WTC11 (cell line): ENCODE measurements around the gene NUP155. TPM values are rescaled to one million over a fixed set of nuclear protein-coding genes. Genes with fewer than 3 reads are reported as not detected.

Experiments
- ATAC-seq: fragments of 200-7000 bp; cut with Tn5 transposase; 2 replicates; pipeline ENCODE4 v1.10.0; 2021; ENCODE audit warnings: mild to moderate bottlenecking, moderate library complexity
- CTCF ChIA-PET: fragments of 300-600 bp; sonication (Branson Sonifier 250); formaldehyde crosslinking; loops from one replicate; lab custom pipeline; 2021; ENCODE audit warnings: antibody characterized with exemption; lab: Charles Lee
- POLR2A ChIA-PET: fragments of 350-600 bp; sonication (Branson Sonifier 250); formaldehyde crosslinking; loops from one replicate; lab custom pipeline; 2021; ENCODE audit warnings: antibody characterized with exemption; lab: Charles Lee
- DNase-seq: peaks from one replicate; pipeline ENCODE4 v3.0.0; 2021; ENCODE audit warnings: low spot score
- H3K27ac Mint-ChIP-seq: 2 replicates; pipeline ENCODE4 v1.8.0; 2021; ENCODE audit warnings: mixed read lengths
- H3K27me3 Mint-ChIP-seq: 2 replicates; pipeline ENCODE4 v1.8.0; 2021; ENCODE audit warnings: low read depth, mild to moderate bottlenecking, moderate library complexity, mixed read lengths
- H3K36me3 Mint-ChIP-seq: 2 replicates; pipeline ENCODE4 v1.8.0; 2021; ENCODE audit warnings: mixed read lengths
- H3K4me1 Mint-ChIP-seq: 2 replicates; pipeline ENCODE4 v1.8.0; 2022; ENCODE audit warnings: mixed read lengths
- H3K4me3 Mint-ChIP-seq: 2 replicates; pipeline ENCODE4 v1.8.0; 2021; ENCODE audit warnings: mild to moderate bottlenecking, moderate library complexity, mixed read lengths
- H3K9me3 Mint-ChIP-seq: 2 replicates; pipeline ENCODE4 v1.8.0; 2021; ENCODE audit warnings: mixed read lengths
- AFF4 ChIP-seq: sonication (generic); formaldehyde crosslinking; IDR thresholded peaks from 2 replicates; pipeline ENCODE4 v1.8.1; 2023; ENCODE audit warnings: mild to moderate bottlenecking, missing genetic modification reagents, borderline replicate concordance
- AR ChIP-seq: fragments of 250-450 bp; sonication (Bioruptor Pico); IDR thresholded peaks from 2 replicates; pipeline ENCODE4 v1.9.0; 2021; ENCODE audit warnings: mild to moderate bottlenecking
- ESRRA ChIP-seq: sonication (generic); formaldehyde crosslinking; IDR thresholded peaks from 2 replicates; pipeline ENCODE4 v1.8.1; 2022; ENCODE audit warnings: mild to moderate bottlenecking, missing genetic modification reagents, borderline replicate concordance
- FOXK1 ChIP-seq: sonication (generic); formaldehyde crosslinking; IDR thresholded peaks from 2 replicates; pipeline ENCODE4 v1.8.0; 2022; ENCODE audit warnings: mild to moderate bottlenecking, moderate library complexity, missing genetic modification reagents
- HMGA2 ChIP-seq: fragments of 250-450 bp; sonication (Bioruptor Pico); IDR thresholded peaks from 2 replicates; pipeline ENCODE4 v1.4.0; 2021; ENCODE audit warnings: mild to moderate bottlenecking, moderate library complexity
- IRF2 ChIP-seq: sonication (generic); formaldehyde crosslinking; IDR thresholded peaks from 2 replicates; pipeline ENCODE4 v1.8.0; 2022; ENCODE audit warnings: low read depth, missing genetic modification reagents, borderline replicate concordance
- MYBL2 ChIP-seq: sonication (generic); formaldehyde crosslinking; IDR thresholded peaks from 2 replicates; pipeline ENCODE4 v1.8.1; 2023; ENCODE audit warnings: mild to moderate bottlenecking, moderate library complexity, missing genetic modification reagents
- NFYB ChIP-seq: sonication (generic); formaldehyde crosslinking; conservative IDR thresholded peaks from 2 replicates; pipeline ENCODE4 v1.8.0; 2022; ENCODE audit warnings: low read depth, missing genetic modification reagents
- SMAD3 ChIP-seq: sonication (generic); formaldehyde crosslinking; IDR thresholded peaks from 2 replicates; pipeline ENCODE4 v1.8.0; 2022; ENCODE audit warnings: missing genetic modification reagents, mild to moderate bottlenecking, borderline replicate concordance
- SMAD4 ChIP-seq: sonication (generic); formaldehyde crosslinking; IDR thresholded peaks from 2 replicates; pipeline ENCODE4 v1.8.0; 2022; ENCODE audit warnings: mild to moderate bottlenecking, missing genetic modification reagents
- STAT6 ChIP-seq: sonication (generic); formaldehyde crosslinking; conservative IDR thresholded peaks from 2 replicates; pipeline ENCODE4 v1.8.1; 2023; ENCODE audit warnings: mild to moderate bottlenecking, low read depth, missing genetic modification reagents, moderate library complexity
- ZBTB21 ChIP-seq: sonication (generic); formaldehyde crosslinking; IDR thresholded peaks from 2 replicates; pipeline ENCODE4 v1.8.1; 2023; ENCODE audit warnings: mild to moderate bottlenecking, missing genetic modification reagents, borderline replicate concordance
- ZNF219 ChIP-seq: sonication (generic); formaldehyde crosslinking; IDR thresholded peaks from 2 replicates; pipeline ENCODE4 v1.8.0; 2023; ENCODE audit warnings: missing genetic modification reagents, mild to moderate bottlenecking, borderline replicate concordance
- ZNF232 ChIP-seq: sonication (generic); formaldehyde crosslinking; IDR thresholded peaks from 2 replicates; pipeline ENCODE4 v1.8.0; 2022; ENCODE audit warnings: mild to moderate bottlenecking, missing genetic modification reagents
- ZNF317 ChIP-seq: sonication (generic); formaldehyde crosslinking; IDR thresholded peaks from 2 replicates; pipeline ENCODE4 v1.8.1; 2023; ENCODE audit warnings: low read depth, mild to moderate bottlenecking, moderate library complexity, missing genetic modification reagents, borderline replicate concordance
- ZNF416 ChIP-seq: fragments of 250-450 bp; sonication (Bioruptor Pico); IDR thresholded peaks from 2 replicates; pipeline ENCODE4 v1.9.0; 2021; ENCODE audit warnings: mild to moderate bottlenecking, inconsistent platforms
- ZNF425 ChIP-seq: fragments of 250-450 bp; sonication (Bioruptor Pico); conservative IDR thresholded peaks from 2 replicates; pipeline ENCODE4 v1.9.0; 2021; ENCODE audit warnings: mild to moderate bottlenecking
- total RNA-seq: library from RNA; stranded (reverse); gene quantifications from 3 replicates; pipeline ENCODE4 v1.2.3, GENCODE V29; 2021

Gene NUP155
- total RNA-seq, 1 experiment from 2014 or later = 92.1 TPM

- TF ChIP-seq STAT6 (CRISPR knock-in tag) (no peak), IRF2 (no peak), FOXK1 (CRISPR knock-in tag) (no peak)
These were observed 54.9 kb downstream of the NUP155 start (continued) for GRCh38 chr5:37316027-37316426.

- H3K4me3 Mint-ChIP-seq = no peak overlapping the region
- ChIA-PET CTCF (no interaction called here), POLR2A (no interaction called here)
- no peaks in the 10 kb centered on the region for H3K9me3 Mint-ChIP-seq
- no peaks in the 10 kb centered on the region for H3K27me3 Mint-ChIP-seq
- H3K27ac Mint-ChIP-seq = no peak overlapping the region
- TF ChIP-seq MYBL2 (CRISPR knock-in tag) = no peak
- TF ChIP-seq ZNF317 (CRISPR knock-in tag) = no peak
- DNase-seq (no peak), ATAC-seq (no peak)
- no peaks in the 10 kb centered on the region for H3K4me1 Mint-ChIP-seq
- H3K36me3 Mint-ChIP-seq = peaks cover 61% of the 10 kb centered on the region
These were observed 60.5 kb downstream of the NUP155 start for GRCh38 chr5:37310360-37310759.

GRCh38 chr5:37308793-37309192, 62.1 kb downstream of the NUP155 start:
- no peak overlapping the region for H3K4me3 Mint-ChIP-seq

GRCh38 chr5:37304888-37305287, 66.0 kb downstream of the NUP155 start:
- ATAC-seq (no peak), DNase-seq (no peak)
- ChIA-PET POLR2A (interaction anchor here (0.5 kb wide), 1 partner anchor 13 kb away, joined by 3 read pairs; no protein-coding TSS in a partner anchor), CTCF (no interaction called here)
- H3K27ac Mint-ChIP-seq = no peak overlapping the region
- H3K4me3 Mint-ChIP-seq = no peak overlapping the region
- no peaks in the 10 kb centered on the region for H3K4me1 Mint-ChIP-seq
- no peaks in the 10 kb centered on the region for H3K9me3 Mint-ChIP-seq
- H3K36me3 Mint-ChIP-seq = peaks cover 69% of the 10 kb centered on the region
- H3K27me3 Mint-ChIP-seq = no peaks in the 10 kb centered on the region
- TF ChIP-seq ESRRA (CRISPR knock-in tag) = no peak
- no peak for TF ChIP-seq AR (CRISPR knock-in tag)
- TF ChIP-seq NFYB (CRISPR knock-in tag) = no peak
- TF ChIP-seq IRF2 = no peak
- no peak for TF ChIP-seq ZNF317 (CRISPR knock-in tag)
- no peak for TF ChIP-seq SMAD4 (CRISPR knock-in tag)
- TF ChIP-seq ZNF232 (CRISPR knock-in tag) = no peak
- no peak for TF ChIP-seq AFF4 (CRISPR knock-in tag)
- no peak for TF ChIP-seq SMAD3 (CRISPR knock-in tag)
- no peak for TF ChIP-seq ZBTB21
- TF ChIP-seq ZNF416 = no peak

More at GRCh38 chr5:37308793-37309192, 62.1 kb downstream of the NUP155 start:
- H3K36me3 Mint-ChIP-seq = peaks cover 59% of the 10 kb centered on the region
- ATAC-seq (no peak), DNase-seq (no peak)
- CTCF ChIA-PET = interaction anchor here (1.0 kb wide), 1 partner anchor 16 kb away, joined by 3 read pairs; no protein-coding TSS in a partner anchor
- POLR2A ChIA-PET = no interaction called here
- TF ChIP-seq ZNF425 (CRISPR knock-in tag) (no peak), HMGA2 (CRISPR knock-in tag) (no peak), ZNF219 (CRISPR knock-in tag) (no peak)
- no peaks in the 10 kb centered on the region for H3K27me3 Mint-ChIP-seq
- H3K9me3 Mint-ChIP-seq = no peaks in the 10 kb centered on the region
- no peak overlapping the region for H3K27ac Mint-ChIP-seq
- no peaks in the 10 kb centered on the region for H3K4me1 Mint-ChIP-seq
